GM10248 (cell line): ENCODE measurements around the gene ZNF770.
A peak's percentile ranks its signal among the peaks of the same experiment; 100 is the strongest.
"Not testable (repeated sequence)": the region's sequence is repeated elsewhere in the genome, so short reads cannot be mapped to it uniquely, and the experiment has no call there.

ENCODE experiments used
- CTCF ChIA-PET: fragments of 300-600 bp; sonication (Branson Sonifier 250); formaldehyde crosslinking; extraction: SDS; loops from one replicate; lab custom pipeline; 2021; ENCODE audit warnings: antibody characterized with exemption; lab: Yijun Ruan, JAX
- POLR2A ChIA-PET: fragments of 350-650 bp; sonication (Branson Sonifier 250); formaldehyde crosslinking; extraction: SDS; loops from one replicate; lab custom pipeline; 2020; ENCODE audit warnings: antibody characterized with exemption; lab: Yijun Ruan, JAX
- DNase-seq: peaks from one replicate; pipeline ENCODE4 v3.0.0; 2012; ENCODE audit errors: extremely low spot score
- CTCF ChIP-seq: IDR thresholded peaks from 2 replicates; pipeline ENCODE4 v1.5.1; 2012; ENCODE audit warnings: mild to moderate bottlenecking, low read depth; ENCODE audit errors: extremely low read depth, missing control alignments, control extremely low read depth

ZNF770 gene

GRCh38 chr15:34984889-34985630 lies 3.0 kb downstream of the ZNF770 start:
- CTCF ChIA-PET: interaction anchor here (2.4 to 3.0 kb wide), 2 partner anchors 11 to 15 kb away, joined by 6 to 14 read pairs; partner anchors contain the start of gene AQR
- DNase-seq: no peak
- POLR2A ChIA-PET: no interaction called here
- TF ChIP-seq CTCF: no peak

GRCh38 chr15:34976743-34977142 lies 11.3 kb downstream of the ZNF770 start:
- ChIA-PET CTCF (interaction anchor here (1.5 kb wide), 1 partner anchor 10 kb away, joined by 4 read pairs; no protein-coding TSS in a partner anchor), POLR2A (no interaction called here)
- TF ChIP-seq CTCF: no peak
- no peak for DNase-seq

DNA sequence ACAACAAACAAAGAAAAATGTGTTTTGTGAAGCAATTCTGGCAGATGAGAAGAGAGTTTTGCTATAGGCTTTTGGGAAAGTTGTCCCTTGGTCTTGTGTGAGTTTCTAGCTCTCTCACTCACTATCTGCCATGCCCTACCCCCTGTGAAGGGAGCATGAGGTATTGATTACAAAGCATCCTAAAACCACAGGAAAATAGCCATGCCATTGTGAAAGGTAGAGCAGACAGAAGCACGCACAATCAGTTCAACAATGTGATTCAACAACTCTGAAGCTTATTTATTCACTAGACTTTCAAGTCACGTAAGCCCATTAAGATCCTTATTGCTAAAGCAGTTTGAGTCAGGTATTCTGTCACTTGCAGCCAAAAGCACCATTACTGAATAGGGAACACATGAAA lies 12.0 kb downstream of the ZNF770 start:
- CTCF ChIA-PET: no interaction called here
- TF ChIP-seq CTCF: no peak
- no peak for DNase-seq
- POLR2A ChIA-PET: no interaction called here

DNA sequence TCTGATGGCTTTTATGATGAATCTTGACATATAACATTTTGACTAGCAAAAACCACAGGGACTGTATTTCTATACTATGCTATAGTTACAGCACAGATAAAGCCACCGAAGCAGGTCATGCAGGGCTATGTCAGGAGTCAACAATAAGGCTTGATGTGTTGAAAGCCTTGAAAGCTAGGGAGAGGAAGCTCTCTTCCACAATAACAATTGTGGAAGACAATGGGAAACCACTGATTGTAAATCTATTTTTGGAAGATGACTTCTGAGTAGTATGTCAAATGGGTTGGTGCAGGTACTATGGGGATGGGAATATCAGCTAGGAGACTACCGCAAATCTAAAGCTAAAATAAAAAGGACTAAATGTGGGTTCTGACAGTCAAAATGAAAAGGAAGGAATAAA lies 14.6 kb downstream of the ZNF770 start:
- ChIA-PET CTCF (interaction anchor here (1.4 to 2.2 kb wide), 2 partner anchors 10 to 16 kb away, joined by 3 to 6 read pairs; no protein-coding TSS in a partner anchor), POLR2A (no interaction called here)
- TF ChIP-seq CTCF: no peak

DNA sequence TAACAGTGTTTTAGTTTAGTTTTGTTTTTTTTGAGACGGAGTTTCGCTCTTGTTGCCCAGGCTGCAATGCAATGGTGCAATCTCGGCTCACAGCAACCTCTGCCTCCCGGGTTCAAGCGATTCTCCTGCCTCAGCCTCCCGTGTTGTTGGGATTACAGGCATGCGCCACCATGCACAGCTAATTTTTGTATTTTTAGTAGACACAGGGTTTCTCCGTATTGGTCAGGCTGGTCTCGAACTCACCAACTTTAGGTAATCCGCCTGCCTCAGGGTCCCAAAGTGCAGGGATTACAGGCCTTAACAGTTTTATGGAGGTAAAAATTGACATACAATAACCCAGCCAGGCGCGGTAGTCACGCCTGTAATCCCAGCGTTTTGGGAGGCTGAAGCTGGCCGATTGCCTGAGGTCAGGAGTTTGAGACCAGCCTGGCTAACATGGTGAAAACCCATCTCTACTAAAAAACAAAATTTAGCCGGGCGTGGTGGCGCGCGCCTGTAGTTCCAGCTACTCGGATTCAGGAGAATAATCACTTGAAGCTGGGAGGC lies 17.9 kb downstream of the ZNF770 start:
- ChIA-PET POLR2A (interaction anchor here (0.6 to 1.1 kb wide), 4 partner anchors 16 to 22 kb away, joined by 4 to 16 read pairs (median 6); partner anchors contain the start of gene ZNF770), CTCF (interaction anchor here (1.0 to 2.0 kb wide), 13 partner anchors 14 to 353 kb away, joined by 3 to 14 read pairs (median 5); partner anchors contain the start of gene ZNF770)
- not testable (repeated sequence) for DNase-seq

More for the DNA sequence above, 14.6 kb downstream of the ZNF770 start:
- no peak for DNase-seq

DNA sequence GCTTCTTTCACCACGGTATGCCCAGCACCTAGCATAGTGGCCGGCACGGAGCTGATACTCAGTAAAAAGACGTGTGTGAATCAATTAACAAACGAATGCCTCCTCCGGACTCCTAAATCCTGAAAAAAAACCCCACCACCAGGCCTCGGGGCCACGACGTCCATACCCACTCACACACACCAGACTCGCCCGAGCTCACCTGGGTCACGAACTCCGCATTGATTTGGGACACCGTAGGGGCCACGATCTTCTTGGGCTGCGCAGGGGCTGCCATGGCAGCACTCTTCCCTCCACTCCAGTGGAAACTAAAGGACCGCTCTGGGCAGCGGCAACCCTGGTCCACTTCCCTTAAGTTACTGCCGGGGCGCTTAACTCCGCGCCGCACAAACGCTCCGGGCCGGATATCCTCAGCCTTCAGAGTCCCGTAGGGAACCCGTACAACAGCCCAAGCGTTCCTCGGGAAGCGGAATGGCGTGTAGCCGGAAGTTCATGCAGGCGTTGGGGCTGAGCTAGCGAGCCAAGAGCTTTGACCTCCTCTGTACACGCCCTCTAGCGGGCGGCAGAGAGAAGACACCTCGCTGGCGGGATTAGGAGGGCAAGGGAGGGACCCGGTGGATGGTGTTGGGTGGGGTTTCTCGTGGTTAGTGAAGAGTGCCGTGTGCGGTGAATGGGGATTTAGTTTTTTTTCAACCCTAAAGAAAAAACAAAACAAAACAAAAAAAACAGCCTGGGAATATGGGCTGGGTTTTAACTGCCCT lies 18.6 kb downstream of the ZNF770 start, which contains the start of gene AQR:
TSS of gene AQR (minus strand) at position 403 of the 758 bp plus-strand sequence. CDS start at position 274, 129 bp downstream.
- CTCF ChIA-PET: interaction anchor here (0.5 to 2.0 kb wide), 19 partner anchors 11 to 782 kb away, joined by 3 to 14 read pairs (median 4); partner anchors contain the start of gene ZNF770
- DNase-seq: peak; percentile 93
- peak; percentile 82 for TF ChIP-seq CTCF
- POLR2A ChIA-PET: interaction anchor here (0.6 to 1.1 kb wide), 4 partner anchors 15 to 23 kb away, joined by 4 to 16 read pairs (median 6); partner anchors contain the start of gene ZNF770
